ENCODE measurements around the gene R3HDM4. TPM values are rescaled to one million over a fixed set of nuclear protein-coding genes. Genes with fewer than 3 reads are reported as not detected.

R3HDM4 gene
- total RNA-seq, 1 donor from 2014 or later: 63.1 TPM

- no peak for TF ChIP-seq CTCF (IDR thresholded peaks at IDR 0.05; ENCODE audit: unreplicated experiment)
- peaks cover 5% of the 10 kb centered on the region for H3K36me3 Mint-ChIP-seq (ENCODE audit: insufficient read depth)
- no peaks in the 10 kb centered on the region for H3K27me3 Mint-ChIP-seq
- H3K4me3 Mint-ChIP-seq (ENCODE audit: low read depth): no peak overlapping the region
- peaks cover 2% of the 10 kb centered on the region for H3K4me1 Mint-ChIP-seq (ENCODE audit: low read depth)
- DNase-seq (ENCODE audit: low spot score, unreplicated experiment): no peak
- H3K9me3 Mint-ChIP-seq (ENCODE audit: low read depth): no peaks in the 10 kb centered on the region
- no peak overlapping the region for H3K27ac Mint-ChIP-seq
Observed at GRCh38 chr19:887599-887998, 25.4 kb downstream of the R3HDM4 start.

GRCh38 chr19:887072-887471 is 25.9 kb downstream of the R3HDM4 start:
- DNase-seq (ENCODE audit: low spot score, unreplicated experiment): no peak
- TF ChIP-seq CTCF (IDR thresholded peaks at IDR 0.05; ENCODE audit: unreplicated experiment): no peak
- H3K9me3 Mint-ChIP-seq (ENCODE audit: low read depth): no peaks in the 10 kb centered on the region
- no peaks in the 10 kb centered on the region for H3K27me3 Mint-ChIP-seq
- H3K4me3 Mint-ChIP-seq (ENCODE audit: low read depth): no peak overlapping the region
- peak overlapping the region; percentile 78 for H3K27ac Mint-ChIP-seq
- H3K4me1 Mint-ChIP-seq (ENCODE audit: low read depth): peaks cover 2% of the 10 kb centered on the region
- peaks cover 8% of the 10 kb centered on the region for H3K36me3 Mint-ChIP-seq (ENCODE audit: insufficient read depth)

GRCh38 chr19:885536-886224 is 27.3 kb downstream of the R3HDM4 start:
- Mint-ChIP-seq H3K4me1 (ENCODE audit: low read depth) (no peaks in the 10 kb centered on the region), H3K27me3 (no peaks in the 10 kb centered on the region), H3K27ac (no peak overlapping the region), H3K36me3 (ENCODE audit: insufficient read depth) (peaks cover 17% of the 10 kb centered on the region), H3K4me3 (ENCODE audit: low read depth) (no peak overlapping the region), H3K9me3 (ENCODE audit: low read depth) (no peaks in the 10 kb centered on the region)
- DNase-seq (ENCODE audit: low spot score, unreplicated experiment): no peak
- TF ChIP-seq CTCF (IDR thresholded peaks at IDR 0.05; ENCODE audit: unreplicated experiment): no peak

GRCh38 chr19:884420-885211 is 28.4 kb downstream of the R3HDM4 start:
- Mint-ChIP-seq H3K27ac (no peak overlapping the region), H3K36me3 (ENCODE audit: insufficient read depth) (peaks cover 17% of the 10 kb centered on the region)
- TF ChIP-seq CTCF (IDR thresholded peaks at IDR 0.05; ENCODE audit: unreplicated experiment): no peak

GRCh38 chr19:883661-884211 is 29.3 kb downstream of the R3HDM4 start:
- H3K4me1 Mint-ChIP-seq (ENCODE audit: low read depth): no peaks in the 10 kb centered on the region
- H3K9me3 Mint-ChIP-seq (ENCODE audit: low read depth): no peaks in the 10 kb centered on the region
- H3K36me3 Mint-ChIP-seq (ENCODE audit: insufficient read depth): peaks cover 17% of the 10 kb centered on the region
- no peak for DNase-seq (ENCODE audit: low spot score, unreplicated experiment)
- no peak for TF ChIP-seq CTCF (IDR thresholded peaks at IDR 0.05; ENCODE audit: unreplicated experiment)
- no peak overlapping the region for H3K4me3 Mint-ChIP-seq (ENCODE audit: low read depth)
- no peaks in the 10 kb centered on the region for H3K27me3 Mint-ChIP-seq
- H3K27ac Mint-ChIP-seq: no peak overlapping the region

More at GRCh38 chr19:884420-885211, 28.4 kb downstream of the R3HDM4 start:
- Mint-ChIP-seq H3K4me1 (ENCODE audit: low read depth) (no peaks in the 10 kb centered on the region), H3K27me3 (no peaks in the 10 kb centered on the region), H3K9me3 (ENCODE audit: low read depth) (no peaks in the 10 kb centered on the region), H3K4me3 (ENCODE audit: low read depth) (no peak overlapping the region)
- DNase-seq (ENCODE audit: low spot score, unreplicated experiment): no peak
